Heart left ventricle (tissue), 13 donors: ENCODE data around the gene FBXL22.

ENCODE experiments used
- POLR2A ChIP-seq, 2 donors: fragments of 450-650 bp; IDR thresholded peaks; one replicate each; pipeline ENCODE4 v1.6.1; 2017; ENCODE audit warnings: antibody characterized with exemption in 2 of 2, mild to moderate bottlenecking in 2 of 2, moderate library complexity in 2 of 2
- TF ChIP-seq, protein P1 (sequence below), 12 donors: fragments of 200-600 bp; sonication (generic) in 4 of 12; IDR thresholded peaks; one replicate each; pipeline versions ENCODE4 v1.5.0 to v1.8.0; 2018 to 2022; ENCODE audit warnings: antibody characterized with exemption in 12 of 12, mild to moderate bottlenecking in 5 of 12
- donor health status: ischemic (EF 13 %, LVEDD 7.1; RV severe dilation, severe dysfunction).
- donor health status: DM: no; HTN: yes; CAD: no.
- donor health status: DM: no; HTN: no; CAD: no.
- donor health status: ischemic (EF 25% LVEDD 6.9; RV normal size, moderate dysfunction).
- donor health status: ischemic (EF 25% LVEDD 5.7; RV mildly dilated, moderate dysfunction).
- donor health status: ischemic (EF 35%, LVEDD 5.7; RV mildly dilated, moderate dysfunction).
- donor health status: nonischemic (EF 11% LVEDD 7.7; RV severe dilation, severe dysfunction).
- donor health status: DM: yes; HTN: yes; CAD: no.
- donor health status: PGD.
- donor health status: ischemic (EF 29% LVEDD 5.4; RV normal size, mild dysfunction).
- donor health status: nonischemic (EF 23%, LVEDD 6.1; RV moderate dilation, normal function).

DNA sequence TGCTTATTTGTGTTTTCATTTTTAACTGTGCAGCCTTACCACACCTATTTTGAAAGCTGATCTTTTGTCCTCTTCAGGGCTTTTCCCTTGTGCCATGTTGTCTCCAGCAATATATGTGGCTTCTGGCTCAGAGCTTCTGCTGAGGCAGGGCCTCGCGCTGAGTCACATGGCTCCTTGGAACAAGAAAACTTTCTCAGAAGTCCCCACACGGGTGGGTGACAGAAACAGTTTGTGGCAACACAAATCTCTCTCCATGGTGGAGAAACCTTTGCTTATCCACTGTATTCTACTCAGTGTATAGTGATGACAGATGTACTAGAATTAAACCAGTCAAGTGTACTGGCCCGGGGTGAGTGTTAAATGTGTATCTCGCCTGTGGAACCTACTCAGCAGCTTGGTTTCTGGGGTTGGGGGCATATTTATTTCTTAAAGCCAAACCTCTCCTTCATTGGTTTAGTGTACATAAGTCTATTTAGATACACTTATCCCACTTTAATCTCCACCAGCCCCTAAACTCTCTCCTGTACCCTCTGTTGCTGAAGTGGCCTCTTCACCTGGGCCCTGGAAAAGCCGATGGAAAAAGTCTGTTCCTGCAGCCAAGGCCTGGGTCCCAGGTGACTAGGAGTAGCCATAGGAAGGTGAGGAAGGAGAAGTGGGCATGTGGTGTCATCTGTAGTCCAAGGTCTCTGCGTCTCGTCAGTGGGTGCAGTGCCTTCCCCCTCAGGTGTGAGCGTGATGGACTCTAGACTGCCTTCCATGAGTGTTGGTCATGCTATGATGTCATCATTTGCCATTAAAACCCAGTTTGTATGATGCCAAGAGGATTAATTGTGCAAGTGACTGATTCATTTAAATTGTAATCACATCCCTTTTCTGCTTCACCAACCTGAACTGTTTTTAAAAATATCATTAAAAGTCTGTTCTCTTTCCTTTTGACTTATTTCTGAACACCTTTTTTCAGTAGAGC is 3.2 kb upstream of the FBXL22 start:
- TF ChIP-seq, protein P1, sequence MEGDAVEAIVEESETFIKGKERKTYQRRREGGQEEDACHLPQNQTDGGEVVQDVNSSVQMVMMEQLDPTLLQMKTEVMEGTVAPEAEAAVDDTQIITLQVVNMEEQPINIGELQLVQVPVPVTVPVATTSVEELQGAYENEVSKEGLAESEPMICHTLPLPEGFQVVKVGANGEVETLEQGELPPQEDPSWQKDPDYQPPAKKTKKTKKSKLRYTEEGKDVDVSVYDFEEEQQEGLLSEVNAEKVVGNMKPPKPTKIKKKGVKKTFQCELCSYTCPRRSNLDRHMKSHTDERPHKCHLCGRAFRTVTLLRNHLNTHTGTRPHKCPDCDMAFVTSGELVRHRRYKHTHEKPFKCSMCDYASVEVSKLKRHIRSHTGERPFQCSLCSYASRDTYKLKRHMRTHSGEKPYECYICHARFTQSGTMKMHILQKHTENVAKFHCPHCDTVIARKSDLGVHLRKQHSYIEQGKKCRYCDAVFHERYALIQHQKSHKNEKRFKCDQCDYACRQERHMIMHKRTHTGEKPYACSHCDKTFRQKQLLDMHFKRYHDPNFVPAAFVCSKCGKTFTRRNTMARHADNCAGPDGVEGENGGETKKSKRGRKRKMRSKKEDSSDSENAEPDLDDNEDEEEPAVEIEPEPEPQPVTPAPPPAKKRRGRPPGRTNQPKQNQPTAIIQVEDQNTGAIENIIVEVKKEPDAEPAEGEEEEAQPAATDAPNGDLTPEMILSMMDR (IDR thresholded peaks at IDR 0.05): no peak
- no peak for TF ChIP-seq POLR2A (IDR thresholded peaks at IDR 0.05)
